Dedifferentiated amniotic fluid mesenchymal stem cell (primary cell): ENCODE measurements around the gene CBLB.
A peak's percentile ranks its signal among the peaks of the same experiment; 100 is the strongest.
"Not testable (repeated sequence)": the region's sequence is repeated elsewhere in the genome, so short reads cannot be mapped to it uniquely, and the experiment has no call there.

Experiments used
- DNase-seq: peaks from one replicate; pipeline ENCODE4 v3.0.0-alpha.2; 2016; ENCODE audit errors: extremely low spot score

CBLB gene

GRCh38 chr3:105752791-105753415 is 115.9 kb downstream of the CBLB start:
- DNase-seq: no peak

DNA sequence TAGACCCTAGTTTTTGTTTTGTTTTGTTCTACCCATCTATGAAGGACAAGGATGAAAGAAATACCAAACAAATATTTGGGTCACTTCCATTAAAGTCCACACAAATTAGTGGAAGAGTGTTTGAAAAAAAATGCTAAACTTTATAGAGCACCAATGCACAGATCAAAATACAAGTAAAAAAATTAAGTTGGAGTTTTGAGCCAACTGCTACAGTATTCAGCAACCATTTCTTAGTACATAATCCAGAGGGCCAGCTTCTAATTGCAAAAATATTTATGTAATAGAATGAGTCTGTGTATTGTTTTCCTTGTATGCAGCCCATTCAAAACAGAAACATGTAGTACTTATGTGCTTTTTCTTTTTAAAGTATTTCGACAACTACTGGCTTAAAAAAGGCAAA is 121.1 kb downstream of the CBLB start:
- DNase-seq: peak; percentile 30

- peak; percentile 51 for DNase-seq
Observed at GRCh38 chr3:105747060-105747541, 121.7 kb downstream of the CBLB start.

- DNase-seq: no peak
Observed at GRCh38 chr3:105746231-105746996, 122.4 kb downstream of the CBLB start.

DNA sequence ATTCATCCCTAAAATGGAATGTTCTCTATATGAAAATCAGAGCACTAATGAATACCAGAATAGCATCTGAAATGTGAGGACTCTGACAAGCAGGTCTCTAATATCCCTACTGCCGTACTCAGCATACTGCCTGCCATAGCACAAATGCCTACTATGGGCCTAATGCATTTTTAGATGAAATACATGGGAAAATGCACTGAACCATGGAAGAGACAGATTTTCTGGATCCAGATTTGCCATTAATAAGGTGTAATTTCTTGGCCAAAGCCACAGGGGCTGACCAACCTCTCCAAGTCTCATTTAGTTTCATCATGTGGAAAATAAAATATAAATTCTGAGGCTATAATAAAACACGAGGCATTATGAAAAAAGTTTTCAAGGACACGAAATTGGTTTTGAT is 123.8 kb downstream of the CBLB start:
- no peak for DNase-seq

- no peak for DNase-seq
Observed at GRCh38 chr3:105744202-105744601, 124.6 kb downstream of the CBLB start.

DNA sequence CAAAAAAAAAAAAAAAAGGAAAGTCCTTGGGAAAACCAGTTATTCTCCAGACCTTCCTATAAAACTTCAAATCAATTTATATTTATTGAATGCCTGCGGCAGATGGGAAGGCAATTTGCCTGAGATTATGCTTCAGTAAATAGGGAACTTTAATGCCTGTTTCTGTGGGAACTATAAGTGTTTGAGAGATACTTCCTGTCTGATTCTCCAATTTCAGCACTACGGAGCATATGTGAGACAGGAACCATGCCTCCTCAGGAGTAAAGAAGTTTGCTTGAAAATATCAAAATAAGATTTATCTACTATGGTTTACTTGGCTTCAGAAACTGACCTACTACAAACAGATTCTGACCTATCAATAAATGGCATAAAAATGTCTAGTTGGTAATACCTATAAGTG is 135.5 kb downstream of the CBLB start:
- DNase-seq: no peak

DNA sequence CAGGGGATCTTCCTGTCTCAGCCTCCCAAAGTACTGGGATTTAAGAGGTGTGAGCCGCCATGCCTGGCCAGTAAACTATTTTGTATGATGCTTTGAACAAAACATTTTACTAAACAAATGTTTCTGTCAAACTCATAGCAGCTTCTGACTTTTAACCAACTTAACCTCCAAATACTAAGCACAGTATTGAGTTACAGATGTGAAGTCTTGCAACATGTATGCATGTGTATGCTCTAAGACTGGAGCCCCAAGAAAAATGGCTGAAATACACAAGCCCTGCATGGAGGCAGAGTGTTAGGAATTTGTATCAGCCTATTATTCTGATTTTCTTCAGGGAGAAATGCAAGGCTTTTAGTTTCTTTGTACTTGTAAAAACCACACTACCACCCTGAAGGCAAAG is 137.1 kb downstream of the CBLB start:
- no peak for DNase-seq

DNA sequence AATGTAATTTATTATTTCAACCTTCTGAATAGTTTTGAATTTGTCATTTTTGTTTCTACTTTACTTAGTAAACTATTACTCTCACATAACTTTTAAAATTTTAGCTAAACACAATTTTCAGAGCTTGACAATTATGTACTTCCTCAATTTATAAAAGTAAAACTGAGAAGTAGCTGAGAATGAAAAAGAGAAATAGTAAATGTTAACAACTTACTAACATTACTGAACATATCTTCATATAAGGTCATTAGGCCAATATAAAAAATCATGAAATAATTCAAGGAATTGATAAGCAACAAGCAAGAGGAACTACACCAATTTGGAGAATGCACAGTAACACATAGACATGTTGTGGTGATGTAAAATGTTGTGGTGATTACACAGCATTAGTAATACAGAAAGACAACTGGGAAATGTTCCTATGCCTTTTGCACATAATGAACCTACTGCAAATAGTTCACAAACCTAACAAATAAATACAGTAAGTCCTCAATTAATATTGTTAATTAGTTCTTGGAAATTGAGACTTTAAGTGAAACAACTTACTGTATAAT is 137.9 kb downstream of the CBLB start:
- DNase-seq: no peak

DNA sequence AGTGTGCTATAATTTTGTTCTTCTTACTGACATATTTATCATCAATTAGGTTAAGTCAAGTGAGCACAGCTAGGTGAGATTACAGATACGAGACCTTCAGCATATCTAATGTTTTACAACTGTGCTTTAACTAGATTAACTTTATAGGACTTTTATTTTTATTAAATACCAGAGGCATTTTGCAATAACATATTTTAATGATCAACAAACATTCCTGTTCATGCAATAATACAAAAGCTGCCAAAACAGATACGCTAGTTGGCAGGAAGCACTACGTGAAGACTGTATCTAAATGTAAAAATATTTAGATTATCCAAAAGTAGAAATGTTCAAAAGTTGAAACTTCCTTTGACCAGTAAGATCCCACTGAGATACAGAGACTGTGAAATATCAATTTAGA is 139.1 kb downstream of the CBLB start:
- no peak for DNase-seq

GRCh38 chr3:105728771-105729312 is 140.0 kb downstream of the CBLB start:
- DNase-seq: no peak

GRCh38 chr3:105727036-105727435 is 141.8 kb downstream of the CBLB start:
- not testable (repeated sequence) for DNase-seq

GRCh38 chr3:105722943-105723556 is 145.8 kb downstream of the CBLB start:
- DNase-seq: no peak

DNA sequence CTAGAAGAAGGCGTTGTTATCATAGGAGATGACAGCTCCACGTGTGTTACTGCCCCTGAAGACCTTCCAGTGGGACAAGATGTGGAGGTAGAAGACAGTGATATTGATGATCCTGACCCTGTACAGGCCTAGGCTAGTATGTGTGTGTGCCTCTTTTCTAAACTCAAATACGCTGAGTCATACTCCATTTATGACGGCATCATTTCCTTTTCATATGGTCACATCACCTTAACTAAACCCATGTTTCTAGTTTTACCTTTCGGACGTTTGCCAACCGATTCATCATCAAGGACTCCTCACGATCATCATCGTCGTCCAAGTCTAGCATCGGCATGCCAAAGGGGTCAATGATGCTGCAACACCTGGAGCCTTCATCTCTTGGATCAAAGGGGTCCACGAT is 149.0 kb downstream of the CBLB start:
- no peak for DNase-seq

- no peak for DNase-seq
Observed at GRCh38 chr3:105715372-105715771, 153.4 kb downstream of the CBLB start.

GRCh38 chr3:105714453-105714852 is 154.4 kb downstream of the CBLB start:
- DNase-seq: no peak

DNA sequence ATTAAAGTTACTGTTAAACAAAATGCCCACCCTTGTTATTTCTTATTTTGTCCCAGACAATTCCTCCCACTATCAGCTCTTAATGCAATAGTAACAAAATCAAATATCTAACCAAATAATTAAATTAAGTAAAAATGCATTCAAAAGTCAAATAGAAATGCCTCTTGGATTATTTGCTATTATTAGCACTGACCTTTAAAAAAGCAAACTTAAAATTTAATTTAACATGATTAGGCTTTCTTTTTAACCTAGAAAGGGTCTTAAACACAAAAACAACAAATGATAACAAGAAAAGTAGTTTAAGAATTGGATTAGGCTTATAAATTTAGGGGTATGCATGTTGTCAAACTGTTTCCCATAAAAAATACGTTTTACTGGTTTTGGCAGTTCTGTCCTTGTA is 159.8 kb downstream of the CBLB start:
- DNase-seq: no peak

GRCh38 chr3:105707009-105707408 is 161.8 kb downstream of the CBLB start:
- no peak for DNase-seq

GRCh38 chr3:105704726-105705410 is 163.9 kb downstream of the CBLB start:
- no peak for DNase-seq

- DNase-seq: no peak
Observed at GRCh38 chr3:105700575-105700974, 168.2 kb downstream of the CBLB start.

- no peak for DNase-seq
Observed at GRCh38 chr3:105691633-105692032, 177.2 kb downstream of the CBLB start.

- no peak for DNase-seq
Observed at GRCh38 chr3:105691053-105691452, 177.8 kb downstream of the CBLB start.
